Thoracic aorta (tissue), 2 donors: ENCODE data around the gene APOL5. TPM values are rescaled to one million over a fixed set of nuclear protein-coding genes. Genes with fewer than 3 reads are reported as not detected.

Experiments used
- ATAC-seq: fragments of 150-250 bp; one replicate; pipeline ENCODE4 v1.8.0; 2017; ENCODE audit warnings: low read depth; ENCODE audit not compliant: insufficient number of reproducible peaks, low FRiP score
- DNase-seq: peaks from one replicate; pipeline ENCODE4 v3.0.0-alpha.2; 2020; ENCODE audit warnings: low spot score
- H3K27ac ChIP-seq, 2 donors: fragments of 200-600 bp; sonication (generic); 1 replicate in 1 of 2; 2 replicates in 1 of 2; pipeline ENCODE4 v1.5.1; 2016; ENCODE audit warnings: mild to moderate bottlenecking in 2 of 2, moderate library complexity in 2 of 2
- H3K27me3 ChIP-seq: fragments of 200-600 bp; sonication (generic); replicated peaks from 2 replicates; pipeline ENCODE4 v1.6.0; 2016; ENCODE audit warnings: mild to moderate bottlenecking; ENCODE audit not compliant: insufficient read depth
- H3K36me3 ChIP-seq: fragments of 200-600 bp; sonication (generic); one replicate; pipeline ENCODE4 v1.5.1; 2016
- H3K4me1 ChIP-seq, 2 donors: fragments of 200-600 bp; sonication (generic); 1 replicate in 1 of 2; 2 replicates in 1 of 2; pipeline versions ENCODE4 v1.5.1 to v1.6.0; 2016; ENCODE audit warnings: low read depth in 2 of 2, mild to moderate bottlenecking in 1 of 2; ENCODE audit not compliant: control insufficient read depth in 1 of 2
- H3K4me3 ChIP-seq: fragments of 200-600 bp; sonication (generic); 2 replicates; pipeline ENCODE4 v1.5.1; 2016; ENCODE audit warnings: mild to moderate bottlenecking
- H3K9me3 ChIP-seq: fragments of 200-600 bp; sonication (generic); 2 replicates; pipeline ENCODE4 v1.5.1; 2016
- total RNA-seq, 2 donors: library from RNA; depleted of rRNA; stranded (reverse); fragments of >200 nt; gene quantifications; one replicate each; pipeline versions ENCODE4 v1.1.0 to v1.2.3, GENCODE V29; 2016
- TF ChIP-seq, protein P1 (sequence below): fragments of 200-600 bp; sonication (generic); IDR thresholded peaks from one replicate; pipeline ENCODE4 v1.5.1; 2019; ENCODE audit warnings: antibody characterized with exemption

Gene APOL5
- total RNA-seq, 2 donors from 2014 or later: not detected

DNA sequence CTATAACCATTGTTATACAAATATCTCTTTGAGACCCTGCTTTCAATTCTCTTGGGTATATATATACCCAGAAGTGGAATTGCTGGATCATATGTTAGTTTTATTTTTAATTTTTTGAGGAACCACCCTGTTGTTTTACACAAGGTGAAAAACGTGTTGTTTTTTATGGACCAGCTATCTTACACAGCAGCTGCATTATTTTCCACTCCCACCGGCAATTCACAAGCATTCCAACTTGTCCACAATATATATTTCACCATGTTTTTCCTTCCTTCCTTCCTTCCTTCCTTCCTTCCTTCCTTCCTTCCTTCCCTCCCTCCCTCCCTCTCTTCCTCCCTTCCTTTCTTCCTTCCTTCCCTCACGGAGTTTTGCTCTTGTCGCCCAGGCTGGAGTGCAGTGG is 6.3 kb upstream of the APOL5 start:
- ATAC-seq (no peak), DNase-seq (no peak)
- Histone ChIP-seq H3K27me3 (no peaks in the 10 kb centered on the region), H3K36me3 (no peaks in the 10 kb centered on the region), H3K27ac (no peak overlapping the region), H3K4me1 (peaks cover 0 to 8% of the 10 kb centered on the region in 2 donors), H3K4me3 (no peak overlapping the region), H3K9me3 (no peaks in the 10 kb centered on the region)
- TF ChIP-seq, protein P1, sequence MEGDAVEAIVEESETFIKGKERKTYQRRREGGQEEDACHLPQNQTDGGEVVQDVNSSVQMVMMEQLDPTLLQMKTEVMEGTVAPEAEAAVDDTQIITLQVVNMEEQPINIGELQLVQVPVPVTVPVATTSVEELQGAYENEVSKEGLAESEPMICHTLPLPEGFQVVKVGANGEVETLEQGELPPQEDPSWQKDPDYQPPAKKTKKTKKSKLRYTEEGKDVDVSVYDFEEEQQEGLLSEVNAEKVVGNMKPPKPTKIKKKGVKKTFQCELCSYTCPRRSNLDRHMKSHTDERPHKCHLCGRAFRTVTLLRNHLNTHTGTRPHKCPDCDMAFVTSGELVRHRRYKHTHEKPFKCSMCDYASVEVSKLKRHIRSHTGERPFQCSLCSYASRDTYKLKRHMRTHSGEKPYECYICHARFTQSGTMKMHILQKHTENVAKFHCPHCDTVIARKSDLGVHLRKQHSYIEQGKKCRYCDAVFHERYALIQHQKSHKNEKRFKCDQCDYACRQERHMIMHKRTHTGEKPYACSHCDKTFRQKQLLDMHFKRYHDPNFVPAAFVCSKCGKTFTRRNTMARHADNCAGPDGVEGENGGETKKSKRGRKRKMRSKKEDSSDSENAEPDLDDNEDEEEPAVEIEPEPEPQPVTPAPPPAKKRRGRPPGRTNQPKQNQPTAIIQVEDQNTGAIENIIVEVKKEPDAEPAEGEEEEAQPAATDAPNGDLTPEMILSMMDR: no peak

DNA sequence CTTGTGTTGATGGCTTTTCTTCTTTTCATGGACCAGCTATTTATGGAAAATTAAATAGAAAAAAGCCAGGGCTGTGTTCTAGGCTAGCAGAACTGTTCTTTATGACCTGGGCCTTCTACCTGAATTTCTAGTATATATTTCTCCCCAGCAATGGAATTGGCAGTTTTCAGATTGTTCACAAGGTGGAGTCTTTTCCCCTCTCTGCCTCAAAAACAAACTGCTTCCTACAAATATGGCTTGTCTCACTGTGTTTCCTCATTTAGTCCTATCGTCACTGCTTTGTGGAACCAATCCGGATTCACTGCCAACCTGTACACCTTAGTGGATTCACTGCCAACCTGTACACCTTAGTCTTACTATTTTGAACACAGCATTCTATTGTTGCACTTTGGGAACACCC is 5.0 kb upstream of the APOL5 start:
- no peak overlapping the region for H3K4me3 ChIP-seq
- H3K4me1 ChIP-seq: peaks cover 0 to 8% of the 10 kb centered on the region in 2 donors
- H3K27ac ChIP-seq: no peak overlapping the region
- no peak for DNase-seq
- H3K27me3 ChIP-seq: no peaks in the 10 kb centered on the region
- H3K9me3 ChIP-seq: no peaks in the 10 kb centered on the region
- no peaks in the 10 kb centered on the region for H3K36me3 ChIP-seq
- TF ChIP-seq, protein P1: no peak
- ATAC-seq: no peak

DNA sequence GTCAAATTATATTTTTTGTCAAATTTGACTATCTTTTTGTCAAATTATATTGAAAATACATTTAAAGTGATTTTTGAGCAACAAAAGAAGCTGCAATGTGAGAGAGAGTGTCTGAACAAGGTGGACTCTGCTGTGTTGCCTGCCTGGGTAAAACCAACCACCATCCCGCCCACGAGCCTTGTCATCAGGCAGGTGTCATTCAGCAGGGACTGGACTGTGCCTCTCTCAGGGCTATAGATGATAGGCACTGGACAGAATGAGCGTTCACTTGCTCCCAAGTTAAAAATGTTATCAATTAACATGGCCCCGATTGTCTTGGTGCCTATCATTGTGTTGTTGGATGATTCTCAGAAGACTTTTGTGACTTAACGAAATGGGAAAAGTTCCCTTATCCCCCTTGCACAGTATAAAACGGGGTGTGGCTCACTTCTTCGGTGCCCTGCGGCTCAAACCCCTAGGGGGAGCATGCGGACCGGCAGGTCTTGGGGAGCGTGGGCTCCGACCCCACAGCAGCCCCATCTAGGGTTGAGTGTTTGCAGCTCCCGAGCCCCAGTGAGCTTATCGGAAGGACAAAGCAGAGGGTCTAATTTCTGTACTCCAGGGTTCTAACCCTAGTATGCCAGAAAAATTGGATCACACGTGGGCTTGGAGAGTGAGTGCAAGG is 1.7 kb downstream of the APOL5 start:
- no peaks in the 10 kb centered on the region for H3K36me3 ChIP-seq
- H3K9me3 ChIP-seq: no peaks in the 10 kb centered on the region
- ATAC-seq (no peak), DNase-seq (no peak)
- H3K4me3 ChIP-seq: no peak overlapping the region
- H3K4me1 ChIP-seq: no peaks in the 10 kb centered on the region
- TF ChIP-seq, protein P1: no peak
- no peaks in the 10 kb centered on the region for H3K27me3 ChIP-seq
- no peak overlapping the region for H3K27ac ChIP-seq

DNA sequence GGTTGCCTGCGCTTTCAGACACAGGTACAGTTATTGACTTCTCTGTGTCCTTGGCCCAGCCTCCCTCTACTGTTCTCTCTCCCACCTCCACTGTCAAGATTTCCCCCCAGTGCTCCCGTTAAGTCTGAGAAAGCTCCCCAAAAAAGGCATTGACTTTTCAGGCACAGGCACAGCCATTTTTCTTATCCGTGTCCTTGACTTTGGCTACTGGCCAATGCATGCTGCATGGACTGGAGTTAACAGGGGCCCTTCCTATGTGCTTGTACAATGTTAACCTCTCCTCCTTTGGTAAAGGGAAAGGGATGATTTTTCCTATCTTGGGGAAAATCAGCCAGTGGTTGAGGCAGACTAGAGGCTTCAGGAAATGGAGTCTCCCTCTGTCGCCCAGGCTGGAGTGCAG is 4.3 kb downstream of the APOL5 start:
- Histone ChIP-seq H3K27me3 (no peaks in the 10 kb centered on the region), H3K36me3 (no peaks in the 10 kb centered on the region), H3K27ac (no peak overlapping the region), H3K4me1 (no peaks in the 10 kb centered on the region), H3K9me3 (no peaks in the 10 kb centered on the region), H3K4me3 (no peak overlapping the region)
- TF ChIP-seq, protein P1: no peak
- no peak for DNase-seq
- no peak for ATAC-seq

DNA sequence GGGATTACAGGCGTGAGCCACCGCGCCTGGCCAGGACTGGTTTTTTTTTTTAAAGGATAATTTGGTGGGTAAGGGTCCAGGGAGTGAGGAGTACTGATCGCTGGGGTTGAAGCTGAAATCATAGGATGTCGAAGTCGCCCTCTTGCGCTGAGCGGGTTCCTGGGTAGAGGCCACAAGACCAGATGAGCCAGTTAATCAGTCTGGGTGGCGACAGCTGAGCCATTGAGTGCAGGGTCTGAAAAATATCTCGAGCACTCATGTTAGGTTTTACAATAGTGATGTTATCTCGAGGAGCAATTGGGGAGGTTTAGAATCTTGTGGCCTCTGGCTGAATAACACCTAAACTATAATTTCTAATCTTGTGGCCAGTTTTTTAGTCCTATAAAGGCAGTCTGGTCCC is 7.8 kb downstream of the APOL5 start:
- Histone ChIP-seq H3K36me3 (no peaks in the 10 kb centered on the region), H3K9me3 (no peaks in the 10 kb centered on the region), H3K4me1 (no peaks in the 10 kb centered on the region), H3K4me3 (no peak overlapping the region), H3K27ac (no peak overlapping the region), H3K27me3 (no peaks in the 10 kb centered on the region)
- ATAC-seq: no peak
- no peak for DNase-seq
- TF ChIP-seq, protein P1: no peak
